Subcutaneous adipose tissue (tissue), 4 donors: ENCODE measurements around the gene MRAP2. TPM values are rescaled to one million over a fixed set of nuclear protein-coding genes. Genes with fewer than 3 reads are reported as not detected.

ENCODE experiments used
- CTCF ChIP-seq: fragments of 450-650 bp; IDR thresholded peaks from one replicate; pipeline ENCODE4 v1.5.1; 2016; ENCODE audit warnings: low read depth, mild to moderate bottlenecking, control low read depth, antibody characterized with exemption, moderate library complexity
- total RNA-seq, 4 donors: library from RNA; depleted of rRNA; stranded (reverse); fragments of >200 nt; gene quantifications; one replicate each; pipeline ENCODE4 v1.1.0, GENCODE V29; 2016

Gene MRAP2
- under 1 TPM in 3 of 4 donors, not detected in 1; 0.17 to 0.44 (median 0.38) TPM for total RNA-seq

GRCh38 chr6:84033523-84034451 lies at the start of gene MRAP2:
Gene MRAP2 (plus strand): TSS chr6:84033772. CDS start chr6:84055319, 21,547 bp downstream.
- TF ChIP-seq CTCF = no peak

- TF ChIP-seq CTCF = no peak
Observed at GRCh38 chr6:83984411-83984810, 49.2 kb upstream of the MRAP2 start.

- TF ChIP-seq CTCF = no peak
Observed at GRCh38 chr6:83985308-83985713, 48.3 kb upstream of the MRAP2 start.

GRCh38 chr6:83985715-83986114 lies 47.9 kb upstream of the MRAP2 start:
- no peak for TF ChIP-seq CTCF

GRCh38 chr6:83998021-83998584 lies 35.5 kb upstream of the MRAP2 start:
- TF ChIP-seq CTCF = no peak

GRCh38 chr6:84001119-84001518 lies 32.5 kb upstream of the MRAP2 start:
- no peak for TF ChIP-seq CTCF

- TF ChIP-seq CTCF = no peak
Observed at GRCh38 chr6:84002226-84002625, 31.3 kb upstream of the MRAP2 start.
